HEK293T (cell line): ENCODE data around the gene TGFBR3.
"Not testable (repeated sequence)": the region's sequence is repeated elsewhere in the genome, so short reads cannot be mapped to it uniquely, and the experiment has no call there.

Source experiments
- CTCF ChIA-PET: fragments of 350-600 bp; formaldehyde crosslinking; extraction: SDS; loops from one replicate; lab custom pipeline; 2021; ENCODE audit warnings: antibody characterized with exemption, inconsistent platforms; lab: Yijun Ruan, JAX
- POLR2A ChIA-PET: fragments of 350-600 bp; formaldehyde crosslinking; extraction: SDS; loops from one replicate; lab custom pipeline; 2020; ENCODE audit warnings: antibody characterized with exemption, inconsistent platforms; lab: Yijun Ruan, JAX
- DNase-seq: peaks from one replicate; pipeline ENCODE4 v3.0.0; 2012; ENCODE audit warnings: mixed read lengths; ENCODE audit errors: extremely low spot score
- ARNT ChIP-seq: fragments of 450-650 bp; IDR thresholded peaks from 2 replicates; pipeline ENCODE4 v1.6.1; 2017; ENCODE audit warnings: mild to moderate bottlenecking
- BHLHE40 ChIP-seq: fragments of 450-650 bp; IDR thresholded peaks from 2 replicates; pipeline ENCODE4 v1.6.1; 2016; ENCODE audit warnings: mild to moderate bottlenecking, moderate library complexity, borderline replicate concordance
- CTBP1 ChIP-seq: fragments of 450-650 bp; IDR thresholded peaks from 2 replicates; pipeline ENCODE4 v1.6.1; 2016; ENCODE audit warnings: borderline replicate concordance
- ELF4 ChIP-seq: fragments of 450-650 bp; IDR thresholded peaks from 2 replicates; pipeline ENCODE4 v1.6.1; 2017; ENCODE audit warnings: antibody characterized with exemption
- FOXA1 ChIP-seq: fragments of 450-650 bp; IDR thresholded peaks from 2 replicates; pipeline ENCODE4 v1.6.1; 2016; ENCODE audit warnings: mild to moderate bottlenecking
- FOXK2 ChIP-seq: fragments of 450-650 bp; IDR thresholded peaks from 2 replicates; pipeline ENCODE4 v1.6.1; 2016; ENCODE audit warnings: mild to moderate bottlenecking
- FOXM1 ChIP-seq: fragments of 450-650 bp; IDR thresholded peaks from 2 replicates; pipeline ENCODE4 v1.6.1; 2017; ENCODE audit warnings: mild to moderate bottlenecking, borderline replicate concordance
- HDGF ChIP-seq: fragments of 450-650 bp; IDR thresholded peaks from 2 replicates; pipeline ENCODE4 v1.6.1; 2017; ENCODE audit warnings: antibody characterized with exemption, borderline replicate concordance
- L3MBTL2 ChIP-seq: fragments of 450-650 bp; conservative IDR thresholded peaks from 2 replicates; pipeline ENCODE4 v1.6.1; 2016; ENCODE audit warnings: mild to moderate bottlenecking
- LEF1 ChIP-seq: fragments of 450-650 bp; IDR thresholded peaks from 2 replicates; pipeline ENCODE4 v1.6.1; 2017; ENCODE audit warnings: mild to moderate bottlenecking, borderline replicate concordance
- NFRKB ChIP-seq: fragments of 450-650 bp; IDR thresholded peaks from 2 replicates; pipeline ENCODE4 v1.6.1; 2016; ENCODE audit warnings: mild to moderate bottlenecking, moderate library complexity
- PKNOX1 ChIP-seq: fragments of 450-650 bp; IDR thresholded peaks from 2 replicates; pipeline ENCODE4 v1.6.1; 2016
- SP1 ChIP-seq: fragments of 450-650 bp; IDR thresholded peaks from 2 replicates; pipeline ENCODE4 v1.6.1; 2017
- SUZ12 ChIP-seq: fragments of 450-650 bp; IDR thresholded peaks from 2 replicates; pipeline ENCODE4 v1.6.1; 2016; ENCODE audit warnings: mild to moderate bottlenecking
- TARDBP ChIP-seq: fragments of 450-650 bp; IDR thresholded peaks from 2 replicates; pipeline ENCODE4 v1.6.1; 2016
- ZNF384 ChIP-seq: fragments of 450-650 bp; IDR thresholded peaks from 2 replicates; pipeline ENCODE4 v1.6.1; 2016

Gene TGFBR3

GRCh38 chr1:91844862-91845528, 41.0 kb downstream of the TGFBR3 start:
- DNase-seq: no peak
- ChIA-PET CTCF (interaction anchor here (0.6 kb wide), 2 partner anchors 27 to 566 kb away, joined by 3 to 5 read pairs; no protein-coding TSS in a partner anchor), POLR2A (interaction anchor here (1.7 kb wide), 1 partner anchor 19 kb away, joined by 12 read pairs; no protein-coding TSS in a partner anchor)
- TF ChIP-seq TARDBP (no peak), FOXK2 (no peak), PKNOX1 (no peak), CTBP1 (no peak), NFRKB (no peak), BHLHE40 (no peak), ZNF384 (no peak), SP1 (no peak), HDGF (no peak), L3MBTL2 (no peak), ELF4 (no peak), SUZ12 (no peak), LEF1 (no peak), ARNT (no peak), FOXA1 (no peak), FOXM1 (no peak)

GRCh38 chr1:91843843-91844242, 42.1 kb downstream of the TGFBR3 start:
- TF ChIP-seq SUZ12: no peak
- no peak for TF ChIP-seq ELF4
- no peak for TF ChIP-seq FOXM1
- no peak for TF ChIP-seq NFRKB
- TF ChIP-seq LEF1: no peak
- no peak for TF ChIP-seq FOXK2
- no peak for TF ChIP-seq HDGF
- TF ChIP-seq SP1: no peak
- no peak for TF ChIP-seq ZNF384
- POLR2A ChIA-PET: no interaction called here
- no peak for DNase-seq
- CTCF ChIA-PET: no interaction called here

GRCh38 chr1:91842563-91842962, 43.4 kb downstream of the TGFBR3 start:
- POLR2A ChIA-PET: no interaction called here
- TF ChIP-seq SUZ12: no peak
- TF ChIP-seq FOXA1: no peak
- no peak for TF ChIP-seq PKNOX1
- TF ChIP-seq NFRKB: no peak
- no peak for TF ChIP-seq SP1
- TF ChIP-seq L3MBTL2: no peak
- TF ChIP-seq CTBP1: no peak
- no peak for TF ChIP-seq ELF4
- TF ChIP-seq TARDBP: no peak
- no peak for TF ChIP-seq FOXM1
- no peak for TF ChIP-seq FOXK2
- no peak for TF ChIP-seq LEF1
- no peak for TF ChIP-seq ARNT
- TF ChIP-seq ZNF384: no peak
- no peak for TF ChIP-seq HDGF
- TF ChIP-seq BHLHE40: no peak
- CTCF ChIA-PET: interaction anchor here (0.5 kb wide), 1 partner anchor 21 kb away, joined by 3 read pairs; no protein-coding TSS in a partner anchor
- DNase-seq: no peak

- POLR2A ChIA-PET: no interaction called here
- no peak for DNase-seq
- TF ChIP-seq TARDBP: no peak
- TF ChIP-seq HDGF: no peak
- no peak for TF ChIP-seq L3MBTL2
- no peak for TF ChIP-seq ELF4
- no peak for TF ChIP-seq SUZ12
- TF ChIP-seq LEF1: no peak
- no peak for TF ChIP-seq CTBP1
- TF ChIP-seq ARNT: no peak
- no peak for TF ChIP-seq SP1
- no peak for TF ChIP-seq PKNOX1
- no peak for TF ChIP-seq FOXA1
- no peak for TF ChIP-seq BHLHE40
- TF ChIP-seq FOXM1: no peak
- TF ChIP-seq NFRKB: no peak
- CTCF ChIA-PET: no interaction called here
Observed at GRCh38 chr1:91842056-91842455, 43.9 kb downstream of the TGFBR3 start.

GRCh38 chr1:91840276-91840675, 45.7 kb downstream of the TGFBR3 start:
- POLR2A ChIA-PET, CTCF ChIA-PET, DNase-seq: not testable (repeated sequence)

GRCh38 chr1:91836331-91837040, 49.5 kb downstream of the TGFBR3 start:
- ChIA-PET POLR2A (interaction anchor here (0.9 kb wide), 1 partner anchor 9 kb away, joined by 3 read pairs; no protein-coding TSS in a partner anchor), CTCF (interaction anchor here (1.5 kb wide), 1 partner anchor 10 kb away, joined by 5 read pairs; no protein-coding TSS in a partner anchor)
- DNase-seq: peak; percentile 41
- TF ChIP-seq SUZ12: no peak
- TF ChIP-seq PKNOX1: no peak
- TF ChIP-seq CTBP1: no peak
- no peak for TF ChIP-seq NFRKB
- TF ChIP-seq HDGF: no peak
- TF ChIP-seq L3MBTL2: no peak
- TF ChIP-seq FOXM1: no peak
- TF ChIP-seq ARNT: no peak
- TF ChIP-seq BHLHE40: no peak
- no peak for TF ChIP-seq FOXK2
- TF ChIP-seq ELF4: no peak
